ENCODE measurements around the gene PARD3. TPM values are rescaled to one million over a fixed set of nuclear protein-coding genes. Genes with fewer than 3 reads are reported as not detected.
"Not testable (repeated sequence)": the region's sequence is repeated elsewhere in the genome, so short reads cannot be mapped to it uniquely, and the experiment has no call there.

PARD3 gene
- total RNA-seq, 1 experiment from 2014 or later: 46.3 TPM

GRCh38 chr10:34646331-34646730 is 168.8 kb downstream of the PARD3 start (continued):
- TF ChIP-seq CEBPB (IDR thresholded peaks at IDR 0.05; ENCODE audit: low read depth): no peak
- TF ChIP-seq EZH2 (IDR thresholded peaks at IDR 0.05): no peak

- BruUV-seq (replicated peaks); H3K27me3 ChIP-seq (ENCODE audit: insufficient read depth, low read length); H3K9me2 ChIP-seq (ENCODE audit: insufficient read depth); H3K79me2 ChIP-seq (ENCODE audit: insufficient read depth, low read length); H3K36me3 ChIP-seq (ENCODE audit: control insufficient read depth in 1 of 2, insufficient read depth in 2 of 2, low read length in 2 of 2); H3K27ac ChIP-seq (ENCODE audit: low read depth, low read length); H2AFZ ChIP-seq (ENCODE audit: low read depth, low read length, poor library complexity, severe bottlenecking); H3K4me1 ChIP-seq (ENCODE audit: control insufficient read depth in 1 of 2, insufficient read depth in 2 of 2, low read length in 2 of 2); POLR2A ChIA-PET; H3K4me3 ChIP-seq (replicated peaks in 1 of 2; ENCODE audit: low read depth in 1 of 2, low read length in 2 of 2); H3K9ac ChIP-seq (ENCODE audit: low read length); RAD21 ChIA-PET (ENCODE audit: low non-redundant PET in 1 of 2, low total read pairs in 2 of 2, uncharacterized antibody in 2 of 2, unreplicated experiment in 2 of 2); H4K20me1 ChIP-seq (ENCODE audit: insufficient read depth); DNase-seq (ENCODE audit: low read depth, low spot score); intact Hi-C loops (cut with micrococcal nuclease); ATAC-seq; H3K9me3 ChIP-seq (ENCODE audit: control insufficient read depth in 1 of 2, insufficient read depth in 1 of 2, low read depth in 1 of 2, low read length in 2 of 2); H3K4me2 ChIP-seq (ENCODE audit: low read length): not testable (repeated sequence)
- CTCF ChIA-PET: interaction anchor here (4.0 kb wide), 1 partner anchor 11 kb away, joined by 12 read pairs; no protein-coding TSS in a partner anchor
Measured at GRCh38 chr10:34644815-34645214, 170.3 kb downstream of the PARD3 start.

- H3K27ac ChIP-seq (ENCODE audit: low read depth, low read length): no peak overlapping the region
- POLR2A ChIA-PET: no interaction called here
- intact Hi-C loops (cut with micrococcal nuclease): no loop called here
Measured at GRCh38 chr10:34644224-34644623, 170.9 kb downstream of the PARD3 start.

More at GRCh38 chr10:34644224-34644623, 170.9 kb downstream of the PARD3 start:
- Histone ChIP-seq H3K4me3 (replicated peaks in 1 of 2; ENCODE audit: low read depth in 1 of 2, low read length in 2 of 2) (no peak overlapping the region), H3K9me2 (ENCODE audit: insufficient read depth) (no peaks in the 10 kb centered on the region), H3K9ac (ENCODE audit: low read length) (no peak overlapping the region), H2AFZ (ENCODE audit: low read depth, low read length, poor library complexity, severe bottlenecking) (no peak overlapping the region), H4K20me1 (ENCODE audit: insufficient read depth) (no peaks in the 10 kb centered on the region), H3K4me2 (ENCODE audit: low read length) (no peak overlapping the region), H3K9me3 (ENCODE audit: control insufficient read depth in 1 of 2, insufficient read depth in 1 of 2, low read depth in 1 of 2, low read length in 2 of 2) (no peaks in the 10 kb centered on the region), H3K27me3 (ENCODE audit: insufficient read depth, low read length) (no peaks in the 10 kb centered on the region), H3K79me2 (ENCODE audit: insufficient read depth, low read length) (no peaks in the 10 kb centered on the region; the same call in 1 of the 2 replicates), H3K36me3 (ENCODE audit: control insufficient read depth in 1 of 2, insufficient read depth in 2 of 2, low read length in 2 of 2) (no peaks in the 10 kb centered on the region), H3K4me1 (ENCODE audit: control insufficient read depth in 1 of 2, insufficient read depth in 2 of 2, low read length in 2 of 2) (no peaks in the 10 kb centered on the region)
- ChIA-PET CTCF (interaction anchor here (4.0 kb wide), 1 partner anchor 12 kb away, joined by 12 read pairs; no protein-coding TSS in a partner anchor), RAD21 (ENCODE audit: low non-redundant PET in 1 of 2, low total read pairs in 2 of 2, uncharacterized antibody in 2 of 2, unreplicated experiment in 2 of 2) (no interaction called here)
- no TSS peak for BruUV-seq (replicated peaks)
- no peak for DNase-seq (ENCODE audit: low read depth, low spot score)
- no peak for ATAC-seq
- TF ChIP-seq CTCF (IDR thresholded peaks at IDR 0.05 in 2 of 3, conservative IDR thresholded peaks at IDR 0.05 in 1 of 3; ENCODE audit: borderline replicate concordance in 1 of 3, insufficient read depth in 1 of 3, low read depth in 2 of 3, low read length in 2 of 3) (no peak), RAD21 (IDR thresholded peaks at IDR 0.05; ENCODE audit: low read depth) (no peak), CBX3 (IDR thresholded peaks at IDR 0.05; ENCODE audit: low read depth) (no peak), ZFX (IDR thresholded peaks at IDR 0.05) (no peak), EZH2 (IDR thresholded peaks at IDR 0.05) (no peak), MAX (IDR thresholded peaks at IDR 0.05) (no peak), ZBTB33 (IDR thresholded peaks at IDR 0.05; ENCODE audit: extremely low read depth, insufficient replicate concordance, low read length) (no peak), FOSL1 (IDR thresholded peaks at IDR 0.05; ENCODE audit: low read depth) (no peak), SP1 (IDR thresholded peaks at IDR 0.05; ENCODE audit: low read depth) (no peak), ATF3 (IDR thresholded peaks at IDR 0.05) (no peak), ELF1 (IDR thresholded peaks at IDR 0.05; ENCODE audit: borderline replicate concordance, low read depth) (no peak), POLR2A (IDR thresholded peaks at IDR 0.05; ENCODE audit: borderline replicate concordance, extremely low read depth, insufficient read depth, insufficient read length) (no peak), EZH2phosphoT487 (IDR thresholded peaks at IDR 0.05; ENCODE audit: borderline replicate concordance) (no peak), TCF7L2 (IDR thresholded peaks at IDR 0.05; ENCODE audit: borderline replicate concordance, extremely low read depth, insufficient read depth, insufficient read length) (no peak), SIN3A (IDR thresholded peaks at IDR 0.05; ENCODE audit: low read depth) (no peak)

All from HCT116 (cell line).